Transverse colon (tissue), 4 donors: ENCODE results near the gene CRADD. TPM values are rescaled to one million over a fixed set of nuclear protein-coding genes. Genes with fewer than 3 reads are reported as not detected.
A peak's percentile ranks its signal among the peaks of the same experiment; 100 is the strongest.

ENCODE experiments used
- DNase-seq: peaks from one replicate; pipeline ENCODE4 v3.0.0-alpha.2; 2019
- H3K27ac ChIP-seq, 4 donors: fragments of 200-600 bp; sonication (generic); 2 replicates each; pipeline ENCODE4 v1.5.1; 2016 to 2018; ENCODE audit warnings: inconsistent platforms in 4 of 4
- H3K27me3 ChIP-seq: fragments of 200-600 bp; sonication (generic); 2 replicates; pipeline ENCODE4 v1.5.1; 2017; ENCODE audit warnings: inconsistent platforms
- H3K36me3 ChIP-seq, 4 donors: fragments of 200-600 bp; sonication (generic); 2 replicates each; pipeline ENCODE4 v1.5.1; 2017 to 2019; ENCODE audit warnings: inconsistent platforms in 4 of 4
- H3K4me1 ChIP-seq, 4 donors: fragments of 200-600 bp; sonication (generic); 2 replicates each; pipeline ENCODE4 v1.5.1; 2017 to 2020; ENCODE audit warnings: inconsistent platforms in 4 of 4
- H3K4me3 ChIP-seq, 4 donors: fragments of 200-600 bp; sonication (generic); 1 replicate in 1 of 4; 2 replicates in 3 of 4; pipeline versions ENCODE4 v1.5.1 to v1.6.1; 2017 to 2019; ENCODE audit warnings: inconsistent platforms in 4 of 4
- H3K9me3 ChIP-seq, 2 donors: fragments of 200-600 bp; sonication (generic); 2 replicates each; pipeline ENCODE4 v1.5.1; 2017 to 2019; ENCODE audit warnings: inconsistent platforms in 2 of 2
- EP300 ChIP-seq: sonication (generic); formaldehyde crosslinking; IDR thresholded peaks from one replicate; pipeline ENCODE4 v1.6.1; 2017; ENCODE audit warnings: antibody characterized with exemption, low read depth
- POLR2A ChIP-seq: fragments of 450-650 bp; IDR thresholded peaks from one replicate; pipeline ENCODE4 v1.6.1; 2016; ENCODE audit warnings: antibody characterized with exemption, mild to moderate bottlenecking, moderate library complexity
- POLR2AphosphoS5 ChIP-seq, 3 donors: sonication (generic); formaldehyde crosslinking; IDR thresholded peaks; one replicate each; pipeline ENCODE4 v1.6.1; 2016; ENCODE audit warnings: antibody characterized with exemption in 3 of 3
- WGBS, 2 donors: methylation state at CpG; one replicate each; pipeline ENCODE4 v1.1.5; 2018; ENCODE audit warnings: low coverage in 1 of 2; 5-methylcytosine and 5-hydroxymethylcytosine counted together
- in situ Hi-C, 4 donors: fragments of 200-750 bp; cut with MboI; loops; one replicate each; pipeline versions ENCODE4 v1.15.0 to v1.15.1; 2017; ENCODE audit warnings: low sequenced_read_pairs in 3 of 4, low pct_ligation_motif_present in 1 of 4, low pct_unique_long_range_greater_than_20kb in 1 of 4
- intact Hi-C: fragments of 100-400 bp; cut with DNase I; formaldehyde crosslinking; loops from one replicate; pipeline ENCODE4 v1.15.1; 2023; ENCODE audit warnings: low total_unique reads
- total RNA-seq, 4 donors: library from RNA; depleted of rRNA; stranded (reverse); fragments of >200 nt; gene quantifications; one replicate each; pipeline ENCODE4 v1.1.0, GENCODE V29; 2016
- TF ChIP-seq, protein P1 (sequence below), 5 experiments: fragments of 200-600 bp in 3 of 5; fragments of 450-650 bp in 2 of 5; sonication (generic) in 3 of 5; IDR thresholded peaks; 1 replicate in 2 of 5; 2 replicates in 3 of 5; pipeline ENCODE4 v1.5.1; 2016 to 2017; ENCODE audit warnings: antibody characterized with exemption in 5 of 5, inconsistent platforms in 3 of 5, mild to moderate bottlenecking in 2 of 5, moderate library complexity in 1 of 5

Gene CRADD
- total RNA-seq, 4 donors from 2014 or later: 45.6 to 59.3 (median 56.3) TPM

DNA sequence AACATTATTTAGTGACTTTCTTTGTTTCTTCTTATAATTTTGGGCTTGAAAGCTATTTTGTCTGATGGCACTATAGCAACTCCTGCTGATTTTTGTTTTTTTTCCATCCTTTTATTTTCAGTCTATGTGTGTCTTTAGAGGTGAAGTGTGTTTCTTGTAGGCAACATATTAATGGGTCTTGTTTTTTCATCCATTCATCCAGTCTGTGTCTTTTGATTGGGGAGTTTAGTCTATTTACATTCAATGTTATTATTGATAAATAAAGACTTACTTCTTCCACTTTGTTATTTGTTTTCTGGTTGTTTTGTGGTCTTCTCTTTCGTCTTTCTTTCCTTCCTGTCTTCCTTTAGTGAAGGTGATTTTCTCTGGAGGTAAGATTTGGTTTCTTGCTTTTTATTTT lies 198.0 kb downstream of the CRADD start:
- Histone ChIP-seq H3K27me3 (no peaks in the 10 kb centered on the region), H3K4me3 (no peak overlapping the region), H3K36me3 (no peaks in the 10 kb centered on the region), H3K4me1 (peaks cover 0 to 6% (median 2%) of the 10 kb centered on the region in 4 donors), H3K27ac (no peak overlapping the region), H3K9me3 (peaks cover 29 to 31% of the 10 kb centered on the region in 2 donors)
- no peak for DNase-seq
- no peak for TF ChIP-seq EP300
- TF ChIP-seq, protein P1, sequence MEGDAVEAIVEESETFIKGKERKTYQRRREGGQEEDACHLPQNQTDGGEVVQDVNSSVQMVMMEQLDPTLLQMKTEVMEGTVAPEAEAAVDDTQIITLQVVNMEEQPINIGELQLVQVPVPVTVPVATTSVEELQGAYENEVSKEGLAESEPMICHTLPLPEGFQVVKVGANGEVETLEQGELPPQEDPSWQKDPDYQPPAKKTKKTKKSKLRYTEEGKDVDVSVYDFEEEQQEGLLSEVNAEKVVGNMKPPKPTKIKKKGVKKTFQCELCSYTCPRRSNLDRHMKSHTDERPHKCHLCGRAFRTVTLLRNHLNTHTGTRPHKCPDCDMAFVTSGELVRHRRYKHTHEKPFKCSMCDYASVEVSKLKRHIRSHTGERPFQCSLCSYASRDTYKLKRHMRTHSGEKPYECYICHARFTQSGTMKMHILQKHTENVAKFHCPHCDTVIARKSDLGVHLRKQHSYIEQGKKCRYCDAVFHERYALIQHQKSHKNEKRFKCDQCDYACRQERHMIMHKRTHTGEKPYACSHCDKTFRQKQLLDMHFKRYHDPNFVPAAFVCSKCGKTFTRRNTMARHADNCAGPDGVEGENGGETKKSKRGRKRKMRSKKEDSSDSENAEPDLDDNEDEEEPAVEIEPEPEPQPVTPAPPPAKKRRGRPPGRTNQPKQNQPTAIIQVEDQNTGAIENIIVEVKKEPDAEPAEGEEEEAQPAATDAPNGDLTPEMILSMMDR (IDR thresholded peaks at IDR 0.05): no peak
- no peak for TF ChIP-seq POLR2A
- TF ChIP-seq POLR2AphosphoS5 (IDR thresholded peaks at IDR 0.05): no peak
- intact Hi-C loops: no loop called here
- in situ Hi-C loops: no loop called here
- 54 to 69% methylated on average over 1 of the region's 1 CpG for WGBS, 2 donors

DNA sequence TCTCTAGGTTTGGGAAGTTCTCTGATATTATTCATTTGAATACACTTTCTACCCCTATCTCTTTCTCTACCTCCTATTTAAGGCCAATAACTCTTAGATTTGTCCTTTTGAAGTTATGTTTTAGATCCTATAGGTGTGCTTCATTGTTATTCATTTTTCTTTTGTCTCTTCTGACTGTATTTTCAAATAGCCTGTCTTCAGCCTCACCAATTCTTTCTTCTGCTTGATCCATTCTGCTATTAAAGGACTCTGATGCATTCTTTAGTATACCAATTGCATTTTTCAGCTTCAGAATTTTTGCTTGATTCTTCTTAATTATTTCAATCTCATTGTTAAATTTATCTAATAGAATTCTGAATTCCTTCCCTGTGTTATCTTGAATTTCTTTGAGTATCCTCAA lies 199.2 kb downstream of the CRADD start:
- TF ChIP-seq EP300: no peak
- no peak for TF ChIP-seq POLR2A
- TF ChIP-seq, protein P1 (IDR thresholded peaks at IDR 0.05): no peak
- TF ChIP-seq POLR2AphosphoS5 (IDR thresholded peaks at IDR 0.05): no peak
- no peaks in the 10 kb centered on the region for H3K27me3 ChIP-seq
- H3K36me3 ChIP-seq: no peaks in the 10 kb centered on the region
- intact Hi-C loops: no loop called here
- no peak overlapping the region for H3K4me3 ChIP-seq
- peaks cover 0 to 11% (median 4%) of the 10 kb centered on the region in 4 donors for H3K4me1 ChIP-seq
- DNase-seq: no peak
- no peak overlapping the region for H3K27ac ChIP-seq
- in situ Hi-C loops: no loop called here
- H3K9me3 ChIP-seq: peaks cover 29 to 31% of the 10 kb centered on the region in 2 donors

DNA sequence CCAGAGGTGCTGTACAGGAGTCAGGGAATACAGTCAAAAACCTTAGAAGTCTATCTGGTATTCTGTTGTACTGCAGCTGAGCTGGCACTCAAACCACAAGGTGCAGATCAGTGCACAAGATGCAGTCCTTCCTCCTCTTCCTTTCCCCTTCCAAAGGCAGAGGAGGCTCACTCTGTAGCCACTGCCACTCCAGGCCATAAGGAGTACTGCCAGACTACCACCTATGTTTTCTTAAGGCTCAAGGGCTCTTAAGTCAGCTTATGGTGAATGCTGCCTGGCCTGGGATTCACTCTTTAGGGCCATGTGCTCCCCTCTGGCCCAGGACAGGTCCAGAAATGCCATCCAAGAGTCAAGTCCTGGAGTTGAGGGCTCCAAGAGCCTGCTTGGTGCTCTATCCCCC lies 200.3 kb downstream of the CRADD start:
- H3K36me3 ChIP-seq: no peaks in the 10 kb centered on the region
- H3K4me3 ChIP-seq: no peak overlapping the region
- no peak for DNase-seq
- TF ChIP-seq POLR2A (no peak), POLR2AphosphoS5 (IDR thresholded peaks at IDR 0.05) (no peak), EP300 (no peak)
- TF ChIP-seq, protein P1 (IDR thresholded peaks at IDR 0.05): no peak
- peaks cover 23 to 26% of the 10 kb centered on the region in 2 donors for H3K9me3 ChIP-seq
- in situ Hi-C loops (no loop called here), intact Hi-C loops (no loop called here)
- H3K27ac ChIP-seq: no peak overlapping the region
- peaks cover 0 to 11% (median 4%) of the 10 kb centered on the region in 4 donors for H3K4me1 ChIP-seq
- H3K27me3 ChIP-seq: no peaks in the 10 kb centered on the region

DNA sequence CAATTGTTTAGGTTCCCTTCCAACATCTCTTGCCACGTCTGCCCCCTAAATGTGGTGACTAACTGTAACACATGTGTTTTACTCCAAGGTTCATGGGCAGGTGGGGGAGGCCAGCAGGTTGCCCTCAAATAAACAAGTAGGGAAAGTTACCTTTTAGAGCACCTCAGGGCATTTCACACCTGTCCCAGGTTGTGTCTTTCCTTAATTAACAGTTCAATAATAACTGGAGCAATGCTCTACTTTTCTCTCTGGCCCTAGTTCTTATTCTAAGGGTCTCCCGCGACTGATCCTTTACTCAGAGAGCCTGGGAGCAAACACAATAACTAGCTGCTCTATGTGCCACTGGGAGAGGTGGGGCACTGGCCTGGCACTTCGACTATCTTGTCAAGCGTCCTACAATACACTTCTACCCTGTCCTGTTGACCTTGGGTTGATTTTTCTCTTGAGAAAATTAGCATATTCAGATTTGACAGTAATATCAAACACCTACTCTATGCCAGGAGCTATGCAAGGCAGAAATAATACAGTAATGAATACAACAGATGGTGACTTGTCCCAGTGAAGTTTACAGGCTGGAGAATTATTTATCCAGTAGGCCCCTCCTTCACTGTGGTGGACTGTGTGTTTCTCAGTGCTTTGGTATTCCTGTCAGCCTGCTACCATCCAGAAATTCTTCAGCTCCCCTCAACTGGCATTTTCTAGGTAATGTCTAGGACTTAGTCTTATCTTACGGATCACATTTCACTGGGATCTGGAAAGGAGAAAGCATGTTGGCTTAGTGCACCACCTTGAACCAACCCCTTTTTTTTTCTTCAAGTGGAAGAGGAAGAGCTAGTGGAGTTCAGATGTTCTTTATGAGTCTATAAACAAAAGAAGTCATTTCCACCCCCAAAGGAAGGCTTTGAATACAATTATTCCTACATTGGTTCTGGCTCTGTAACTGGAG lies 202.6 kb downstream of the CRADD start:
- no peak for DNase-seq
- WGBS, 2 donors: 82 to 98% methylated on average over 6 of the region's 6 CpGs

More for the DNA sequence above, 202.6 kb downstream of the CRADD start:
- Histone ChIP-seq H3K4me1 (peaks cover 0 to 11% (median 4%) of the 10 kb centered on the region in 4 donors), H3K36me3 (no peaks in the 10 kb centered on the region), H3K27me3 (no peaks in the 10 kb centered on the region), H3K9me3 (peaks cover 10 to 11% of the 10 kb centered on the region in 2 donors), H3K4me3 (no peak overlapping the region), H3K27ac (peak overlapping the region in 3 of 4 donors; percentile 4 to 30 (median 12))
- in situ Hi-C loops: no loop called here
- intact Hi-C loops: no loop called here
- TF ChIP-seq, protein P1 (IDR thresholded peaks at IDR 0.05): no peak
- TF ChIP-seq EP300 (no peak), POLR2A (no peak), POLR2AphosphoS5 (IDR thresholded peaks at IDR 0.05) (no peak)
